Stimulated activated CD8-positive, alpha-beta memory T cell treated with anti-CD3 and anti-CD28 coated beads, Interleukin-12 subunit alpha, Interleukin-12 subunit beta, amount 100 ng/mL, for 24 hours (primary cell): ENCODE results near the gene DAPK1.
"Not testable (repeated sequence)": the region's sequence is repeated elsewhere in the genome, so short reads cannot be mapped to it uniquely, and the experiment has no call there.

ENCODE experiments used
- DNase-seq: peaks from one replicate; pipeline ENCODE4 v3.0.0-alpha.2; 2020; ENCODE audit errors: extremely low read depth

Gene DAPK1

DNA sequence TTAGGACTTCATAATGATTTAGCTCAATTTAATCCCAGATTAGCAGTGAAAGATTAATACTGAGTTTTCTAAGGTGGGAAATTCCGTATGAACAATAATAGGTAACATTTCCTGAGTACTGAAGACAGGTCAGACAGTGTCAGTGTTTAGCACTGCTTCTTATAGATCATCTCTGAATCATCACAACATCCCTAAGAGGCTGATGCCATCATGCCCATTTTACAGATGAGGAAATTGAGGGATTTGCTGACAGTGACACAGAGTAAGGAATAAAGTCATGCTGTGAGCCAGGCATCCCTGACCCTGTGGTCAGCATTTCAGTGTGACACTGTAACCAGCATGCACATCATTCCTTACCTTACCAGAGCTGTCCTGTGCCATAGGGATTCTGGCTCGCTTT is 44.5 kb downstream of the DAPK1 start:
- DNase-seq = no peak

DNA sequence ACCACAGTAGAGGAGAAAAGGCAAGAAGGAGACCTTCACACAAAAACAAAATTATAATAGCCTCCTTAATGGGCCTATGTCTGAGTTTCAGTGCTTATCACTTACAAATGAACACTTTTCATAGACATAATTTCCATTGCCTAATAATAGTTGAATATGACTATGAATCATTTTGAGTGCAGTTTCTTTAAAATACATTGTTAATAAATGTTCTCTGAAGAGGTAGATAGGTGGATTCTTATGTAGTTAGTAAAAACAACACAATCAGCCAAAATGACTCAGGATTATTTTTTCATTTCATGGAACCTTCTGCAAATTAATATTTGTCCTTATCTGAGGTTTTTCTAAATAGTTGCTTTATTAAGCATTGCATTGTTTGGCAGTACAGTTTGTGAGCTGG is 45.6 kb downstream of the DAPK1 start:
- DNase-seq = no peak

DNA sequence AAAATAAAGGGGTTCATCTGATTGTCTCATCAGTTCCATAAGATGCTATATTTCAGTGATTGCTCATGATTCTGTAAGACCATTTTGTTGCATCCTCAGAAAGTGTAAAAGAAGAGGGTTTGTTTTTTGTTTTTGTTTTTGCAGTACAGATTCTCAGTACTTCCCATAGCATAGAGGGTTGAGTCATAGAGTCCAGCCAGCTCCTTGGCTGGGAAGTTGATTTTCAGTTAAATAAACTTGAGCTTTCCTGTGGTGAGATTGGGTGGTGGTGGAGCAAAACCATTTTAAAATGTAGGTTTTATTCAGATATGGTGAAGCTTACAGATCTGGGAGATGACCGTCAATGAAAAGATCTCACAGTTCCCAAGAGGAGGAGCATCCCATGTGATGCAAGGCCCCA is 48.2 kb downstream of the DAPK1 start:
- no peak for DNase-seq

DNA sequence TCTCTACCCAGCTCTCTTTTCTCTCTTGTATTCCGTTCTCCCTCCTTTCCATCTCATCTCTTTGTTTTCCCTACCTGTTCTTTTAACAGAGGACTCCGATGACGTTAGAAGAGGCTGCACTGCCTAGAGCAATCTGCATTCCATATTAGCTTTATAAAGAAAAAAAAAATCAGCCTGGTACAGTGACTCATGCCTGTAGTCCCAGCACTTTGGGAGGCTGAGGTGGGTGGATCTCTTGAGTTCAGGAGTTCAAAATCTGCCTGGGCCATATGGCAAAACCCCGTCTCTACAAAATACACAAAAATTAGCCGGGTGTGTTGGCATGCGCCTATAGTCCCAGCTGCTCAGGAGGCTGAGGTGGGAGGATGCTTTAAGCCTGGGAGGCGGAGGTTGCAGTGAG is 49.0 kb downstream of the DAPK1 start:
- no peak for DNase-seq

DNA sequence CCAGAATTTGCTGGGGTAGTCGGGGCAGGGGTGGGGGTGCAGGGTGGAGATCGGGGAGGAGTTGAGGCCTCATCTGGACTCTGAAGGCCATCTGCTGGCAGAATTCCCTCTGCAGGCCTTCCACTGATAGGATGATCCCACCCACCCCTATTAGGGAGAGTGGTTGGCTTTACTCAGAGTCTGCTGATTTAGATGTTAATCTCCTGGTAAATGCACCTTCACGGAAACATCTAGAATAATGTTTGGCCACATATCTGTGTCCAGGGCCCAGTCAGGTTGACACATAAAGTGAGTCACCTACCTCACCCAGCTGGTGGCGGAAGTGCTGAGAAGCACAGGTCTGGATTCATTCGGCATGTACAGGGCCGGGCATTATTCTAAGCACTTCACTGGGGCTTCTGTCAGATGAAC is 50.0 kb downstream of the DAPK1 start:
- no peak for DNase-seq

DNA sequence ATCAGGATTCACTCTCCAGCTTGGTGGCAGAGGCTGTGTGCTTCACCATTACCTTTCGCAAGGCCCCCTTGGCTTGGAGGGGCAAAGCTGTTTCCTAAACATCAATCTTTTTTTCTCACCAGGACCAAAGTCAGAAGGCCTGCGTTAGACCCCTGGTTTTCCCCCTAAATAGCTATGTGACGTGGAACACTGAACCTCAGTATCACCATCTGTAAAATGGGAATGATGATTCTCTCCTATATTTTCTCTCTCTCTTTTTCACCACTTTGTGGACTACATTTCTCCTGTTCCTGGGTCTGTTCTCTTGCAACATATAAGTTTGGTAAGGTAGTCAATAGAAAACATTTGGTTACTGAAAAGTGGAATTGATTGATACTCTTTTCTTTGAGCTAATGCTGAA is 50.5 kb downstream of the DAPK1 start:
- DNase-seq = no peak

DNA sequence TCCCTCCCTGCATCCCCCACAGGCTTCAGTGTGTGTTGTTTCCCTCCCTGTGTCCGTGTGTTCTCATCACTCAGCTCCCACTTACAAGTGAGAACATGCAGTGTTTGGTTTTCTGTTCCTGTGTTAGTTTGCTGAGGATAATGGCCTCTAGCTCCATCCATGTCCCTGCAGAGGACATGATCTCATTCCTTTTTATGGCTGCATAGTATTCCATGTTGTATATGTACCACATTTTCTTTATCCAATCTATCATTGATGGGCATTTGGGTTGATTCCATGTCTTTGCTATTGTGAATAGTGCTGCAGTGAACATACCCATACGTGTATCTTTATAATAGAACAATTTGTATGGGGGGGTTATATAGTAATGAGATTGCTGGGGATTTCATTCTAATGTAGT is 51.4 kb downstream of the DAPK1 start:
- DNase-seq = not testable (repeated sequence)

DNA sequence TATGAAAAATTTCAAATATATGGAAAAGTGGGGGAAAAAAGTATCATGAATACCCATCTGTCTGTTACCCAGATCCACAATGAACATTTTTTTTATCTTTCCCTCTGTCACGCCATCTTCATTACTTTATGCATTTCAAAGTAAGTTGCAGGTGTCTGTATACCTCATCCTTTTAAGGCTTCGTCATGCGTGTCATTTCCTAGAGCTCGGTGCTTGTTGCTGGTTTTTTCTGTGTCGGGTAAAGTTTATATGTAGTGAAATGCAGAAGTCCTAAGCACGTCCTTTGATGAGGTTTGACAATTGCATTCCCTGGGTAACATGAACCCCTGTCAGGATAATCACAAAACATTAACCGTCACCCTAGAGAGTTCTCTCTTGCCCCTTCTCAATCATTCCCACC is 52.1 kb downstream of the DAPK1 start:
- no peak for DNase-seq

DNA sequence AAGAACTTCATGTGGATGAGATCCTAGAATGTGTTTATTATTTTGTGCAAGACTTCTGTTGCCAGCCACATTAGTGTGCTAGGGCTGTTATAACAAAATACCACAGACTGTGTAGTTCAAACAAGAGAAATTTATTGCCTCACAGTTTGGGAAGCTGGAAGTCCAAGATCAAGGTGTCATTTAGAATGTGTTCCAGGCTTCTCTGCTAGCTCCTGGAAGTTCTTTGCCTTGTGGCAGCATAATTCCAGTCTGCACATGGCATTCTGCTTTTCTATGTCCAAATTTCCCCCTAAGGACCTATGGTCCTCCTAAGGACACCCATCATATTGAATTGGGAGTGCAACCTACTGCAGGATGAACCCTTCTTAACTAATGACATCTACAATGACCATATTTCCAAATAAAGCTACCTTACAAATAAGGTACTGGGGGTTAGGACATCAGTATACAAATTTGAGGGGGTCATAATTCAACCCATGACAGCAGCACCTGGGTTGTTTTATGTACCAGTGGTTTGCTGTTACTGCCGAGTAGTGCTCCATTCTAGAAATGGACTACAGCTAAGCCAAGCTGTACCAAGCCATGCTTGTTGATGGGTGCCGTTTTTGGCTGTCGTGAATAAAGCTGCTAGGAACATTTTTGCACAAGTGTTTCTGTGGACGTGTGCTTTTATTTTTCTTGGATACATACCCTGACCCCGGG is 52.7 kb downstream of the DAPK1 start:
- no peak for DNase-seq

DNA sequence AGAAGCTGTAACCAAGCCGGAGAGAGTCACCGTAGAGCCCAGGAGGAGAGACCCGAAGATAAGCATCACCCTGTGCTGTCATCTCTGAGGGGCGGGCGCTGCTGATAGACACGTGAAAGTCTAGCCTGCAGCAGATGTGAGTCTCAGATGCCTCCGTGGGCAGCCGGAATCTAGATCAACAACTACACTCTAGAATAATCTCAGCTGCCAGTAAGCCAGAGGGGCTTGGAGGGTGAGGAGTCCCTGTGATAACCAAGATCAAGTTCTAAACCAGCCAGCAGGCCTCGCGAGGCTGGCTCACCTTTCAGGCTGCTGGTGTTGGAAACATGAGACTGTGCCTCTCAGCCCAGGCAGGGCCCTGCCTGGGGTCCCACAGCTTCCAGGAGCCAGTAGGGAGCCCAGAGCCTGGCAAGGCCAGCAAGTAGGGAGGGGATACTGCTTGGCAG is 54.1 kb downstream of the DAPK1 start:
- no peak for DNase-seq

DNA sequence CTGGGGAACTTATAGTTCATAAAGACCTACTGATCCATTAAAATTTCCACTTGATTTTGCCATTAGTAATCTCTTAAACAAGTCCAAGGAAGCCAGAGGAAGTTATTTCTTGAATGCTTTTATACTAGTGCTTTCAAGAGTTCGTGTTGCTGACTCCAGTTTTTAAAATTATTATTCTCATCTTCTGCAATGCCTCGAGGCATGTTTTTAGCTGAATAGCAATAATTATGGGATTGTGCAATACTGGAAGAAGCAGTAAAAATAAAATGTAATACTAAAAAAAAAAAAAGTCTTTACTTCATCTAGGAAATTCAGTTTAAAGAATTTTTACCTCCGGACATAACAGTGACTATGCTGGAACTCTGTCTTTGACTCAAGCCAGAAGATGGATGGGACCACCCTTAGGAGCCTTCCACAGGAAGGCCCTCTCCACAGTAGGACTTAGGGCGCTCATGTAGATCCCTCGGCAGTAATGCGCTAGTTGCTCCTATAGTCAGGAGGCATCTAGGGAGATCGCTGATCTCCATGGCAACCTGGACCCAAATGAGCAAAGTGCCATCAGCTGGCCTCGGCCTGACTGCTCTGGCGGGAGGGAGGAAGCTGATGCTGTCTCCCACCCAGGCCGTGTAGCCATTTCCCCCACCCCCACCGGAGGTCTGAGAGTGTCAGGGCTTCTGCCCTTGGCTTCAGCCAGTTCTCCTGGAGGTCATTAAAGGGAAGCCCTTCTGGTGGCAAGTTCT is 56.7 kb downstream of the DAPK1 start:
- DNase-seq = no peak

DNA sequence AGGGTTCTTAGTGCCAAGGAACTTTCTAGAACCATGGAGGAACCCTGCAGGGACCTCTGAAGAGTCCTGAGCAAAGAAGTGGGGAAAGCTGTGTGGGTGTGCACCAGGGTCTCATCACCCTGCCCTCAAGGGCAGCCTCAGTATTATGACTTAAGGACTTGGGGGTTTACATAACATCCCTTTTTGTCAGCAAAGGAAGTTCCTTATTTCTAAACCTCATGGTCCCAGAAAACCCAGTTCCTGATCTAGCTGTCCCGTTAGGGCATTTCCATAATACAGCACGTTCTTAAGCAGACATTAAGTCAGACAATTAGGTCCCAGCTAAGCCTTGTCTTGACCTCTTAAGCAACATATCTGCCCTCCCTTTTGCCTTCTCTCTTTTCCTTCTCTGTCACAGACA is 57.3 kb downstream of the DAPK1 start:
- no peak for DNase-seq

DNA sequence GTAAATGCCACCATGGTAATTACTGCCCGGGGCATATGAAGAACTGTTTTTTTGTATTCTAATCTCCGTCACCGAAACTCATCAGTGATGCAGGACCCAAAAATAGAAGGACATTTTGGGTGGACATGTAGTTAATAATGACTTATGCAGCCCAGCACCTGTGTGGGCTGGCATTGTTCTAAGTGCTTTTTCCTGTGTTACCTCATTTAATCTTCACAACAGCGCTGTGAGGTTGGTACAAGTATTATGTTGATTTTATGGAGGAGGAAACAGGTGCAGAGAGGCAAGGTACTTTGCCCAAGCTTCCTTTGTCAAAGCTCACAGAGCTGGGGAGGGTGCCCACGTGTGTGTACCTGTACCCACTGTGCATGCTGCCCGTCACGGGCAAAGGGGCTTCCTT is 58.4 kb downstream of the DAPK1 start:
- no peak for DNase-seq

DNA sequence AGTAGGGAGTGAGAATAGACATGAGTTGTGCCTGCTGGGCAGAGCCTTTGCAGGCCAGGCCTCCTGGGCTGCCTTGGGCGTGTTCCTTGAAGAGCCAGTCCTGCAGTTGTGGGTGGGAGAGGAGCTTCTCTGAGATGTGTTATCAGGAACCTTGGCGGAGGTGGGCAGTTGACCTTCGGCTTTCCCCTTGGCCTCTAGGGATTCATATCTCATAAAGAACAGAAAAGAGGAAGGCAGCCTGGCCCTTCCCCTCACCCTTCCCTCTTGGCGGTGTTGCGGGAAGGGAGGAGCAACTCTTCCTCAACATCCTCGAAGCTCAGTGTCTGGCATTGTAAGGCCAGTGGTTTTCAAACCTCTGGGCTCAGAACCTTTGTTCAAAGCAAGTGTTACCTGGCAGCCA is 59.2 kb downstream of the DAPK1 start:
- no peak for DNase-seq

DNA sequence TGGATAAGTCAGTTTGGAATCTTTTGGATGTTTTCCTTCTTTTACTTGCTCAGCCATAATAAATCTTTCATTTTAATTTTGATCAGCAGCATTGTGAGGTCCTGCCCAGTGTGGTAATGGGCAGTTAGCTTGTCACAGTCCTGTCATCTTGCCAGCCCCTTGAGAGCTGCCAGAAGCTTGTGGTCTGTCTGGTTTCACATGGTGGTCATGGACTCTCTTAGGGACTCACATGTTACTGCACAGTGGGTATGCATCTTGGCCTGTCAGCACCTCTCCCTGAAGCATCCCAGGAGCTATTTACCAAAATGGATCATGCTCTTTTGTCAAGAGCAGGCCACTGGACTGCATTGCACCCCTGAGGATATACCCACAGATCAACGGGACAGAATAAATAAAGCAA is 60.3 kb downstream of the DAPK1 start:
- DNase-seq = no peak

DNA sequence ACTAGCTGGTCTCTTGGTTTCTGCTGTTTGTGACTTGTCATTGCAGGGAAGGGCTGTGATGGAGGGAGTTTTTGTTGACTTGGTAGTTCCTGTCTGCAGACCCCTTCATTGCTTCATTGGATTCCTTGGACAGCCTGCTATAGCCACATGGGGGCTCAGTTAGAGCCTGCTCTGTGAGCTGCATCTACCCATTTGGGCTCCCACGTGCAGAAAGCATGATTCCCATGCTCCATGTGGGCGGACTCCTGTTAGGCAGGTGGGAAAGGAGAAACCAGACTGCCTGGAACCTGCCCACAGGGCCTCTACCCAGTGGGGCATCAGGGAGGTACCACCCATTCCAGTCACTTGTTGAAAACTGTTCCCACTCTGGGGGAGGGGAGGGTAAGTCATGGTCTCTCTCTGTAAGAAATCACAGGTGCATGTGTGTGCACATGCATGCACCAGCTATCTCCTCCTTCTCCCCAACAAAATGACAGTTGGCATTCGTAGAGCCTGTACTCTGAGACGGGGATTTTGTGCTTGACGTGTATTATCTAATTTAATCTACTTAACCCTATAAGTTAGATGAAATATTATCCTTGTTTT is 61.0 kb downstream of the DAPK1 start:
- DNase-seq = no peak

DNA sequence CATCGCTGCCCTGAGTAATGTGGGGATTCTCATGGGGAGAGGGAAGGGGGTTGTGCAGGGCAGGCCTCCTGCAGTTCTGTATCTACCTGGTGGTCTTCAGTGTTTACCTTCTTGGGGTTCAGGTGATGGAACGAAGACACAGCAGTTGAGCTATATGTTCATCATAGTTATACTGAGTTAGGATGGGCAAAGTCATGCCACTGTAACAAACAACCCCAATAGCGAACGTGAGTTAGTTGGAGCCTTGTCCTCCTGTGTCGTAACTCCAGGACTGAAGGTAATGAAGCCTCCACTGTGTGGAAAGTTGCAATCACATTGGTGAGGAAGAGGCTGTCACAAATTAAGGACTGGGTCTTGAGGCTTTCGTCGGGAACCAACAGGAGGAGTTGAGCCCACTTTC is 64.4 kb downstream of the DAPK1 start:
- DNase-seq = no peak

DNA sequence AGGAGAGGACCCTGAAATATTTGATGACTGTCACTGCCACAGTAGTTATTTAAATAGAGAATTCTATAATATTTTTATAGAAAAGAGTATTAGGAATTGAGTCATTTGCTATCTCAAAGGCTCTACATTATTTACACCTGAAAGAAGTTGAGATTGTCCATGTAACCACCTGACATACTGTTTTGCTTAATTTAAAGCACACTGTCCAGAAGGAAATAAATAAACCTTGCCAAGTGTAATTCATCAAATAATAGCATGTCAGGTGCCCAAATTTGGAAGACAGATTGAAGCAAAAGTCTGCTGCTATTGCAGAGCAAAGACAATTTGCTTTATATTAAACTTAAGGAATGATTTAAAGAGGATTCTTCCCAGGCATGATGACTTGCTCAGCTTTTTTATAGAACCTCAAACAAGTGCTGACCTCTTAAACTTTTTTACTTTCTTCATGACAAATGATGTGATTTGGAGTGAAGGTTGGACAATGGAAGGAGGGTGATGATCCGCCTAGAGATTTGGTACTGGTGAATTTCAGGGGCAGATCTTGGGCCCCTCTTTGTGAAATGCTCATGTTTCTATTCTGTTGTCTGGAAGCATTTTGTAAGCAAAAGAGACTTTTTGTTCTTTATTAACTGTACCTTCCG is 65.0 kb downstream of the DAPK1 start:
- no peak for DNase-seq

DNA sequence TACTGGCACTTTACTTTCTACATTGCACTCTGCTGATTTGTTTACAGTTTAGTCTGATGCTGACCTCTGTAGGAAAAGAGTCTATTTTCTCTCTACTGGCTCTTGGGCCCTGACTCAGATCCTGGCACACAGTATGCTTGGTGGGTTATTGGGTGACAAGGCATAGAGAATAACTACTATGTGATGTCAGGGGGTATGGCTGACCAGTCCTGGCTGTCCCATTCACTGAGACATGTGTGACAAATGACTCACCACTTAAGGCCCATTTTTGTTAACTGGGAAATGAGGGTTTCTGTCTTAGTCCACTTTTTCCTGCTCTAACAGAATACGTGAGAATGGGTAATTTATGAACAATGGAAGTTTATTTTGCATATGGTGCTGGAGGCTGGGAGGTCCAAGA is 66.4 kb downstream of the DAPK1 start:
- no peak for DNase-seq

DNA sequence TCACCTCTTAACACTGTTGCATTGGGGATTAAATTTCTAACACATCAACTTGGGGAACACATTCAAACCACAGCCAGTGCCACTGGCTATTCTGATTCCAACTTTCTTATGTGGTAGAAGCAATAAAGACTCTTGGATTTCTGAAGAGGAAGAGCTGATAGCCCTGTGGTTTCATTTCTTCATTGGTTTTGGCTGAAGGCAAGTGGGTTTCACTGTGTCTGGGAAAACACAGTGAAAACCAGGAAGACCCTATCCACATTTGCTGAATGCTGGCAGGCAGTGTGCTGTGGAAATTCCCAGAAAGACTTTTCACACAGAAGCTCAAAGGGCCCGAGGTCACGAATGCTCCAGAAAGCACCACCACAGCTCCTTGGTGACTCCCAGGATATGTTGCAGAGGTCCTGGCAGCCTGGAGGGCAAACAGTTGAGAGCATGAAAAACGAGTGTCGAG is 67.1 kb downstream of the DAPK1 start:
- no peak for DNase-seq

DNA sequence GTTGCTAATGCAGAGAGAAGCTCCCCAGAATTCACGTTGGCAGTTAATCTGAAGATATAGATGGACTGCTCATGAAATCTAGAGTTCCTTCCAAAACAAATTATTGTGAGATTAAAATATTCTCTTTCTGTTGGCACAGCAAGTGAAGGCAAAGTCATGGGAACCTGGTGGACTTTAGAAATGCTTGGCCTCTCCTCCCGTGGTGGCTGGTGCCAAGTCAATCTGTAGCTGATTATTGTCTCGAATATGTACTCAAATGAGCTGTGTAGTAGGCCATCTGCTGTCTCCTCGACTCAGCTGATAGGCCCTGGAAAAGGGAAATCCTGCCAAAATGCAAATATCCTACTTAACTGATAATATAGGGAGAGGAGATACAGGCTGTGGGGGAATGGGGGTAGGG is 69.3 kb downstream of the DAPK1 start:
- no peak for DNase-seq

DNA sequence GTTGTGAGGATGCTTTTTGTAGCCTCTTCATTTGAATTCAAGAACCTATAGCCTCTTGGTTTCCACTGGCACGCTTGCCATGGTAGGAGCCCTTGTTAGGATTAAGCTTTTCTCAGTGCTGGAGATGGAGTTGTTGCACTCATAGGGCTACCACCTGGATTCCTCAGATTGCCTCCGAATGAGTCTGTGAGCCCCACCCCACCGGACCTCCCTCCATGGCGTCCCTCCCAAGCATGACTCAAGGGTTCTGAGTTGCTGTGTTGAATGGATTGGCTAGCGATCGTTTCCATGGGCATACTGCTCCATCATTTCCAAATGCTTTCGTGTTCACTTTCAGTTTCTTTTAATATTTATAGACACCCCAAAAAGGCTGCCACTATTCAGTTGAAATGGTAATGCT is 69.9 kb downstream of the DAPK1 start:
- no peak for DNase-seq

DNA sequence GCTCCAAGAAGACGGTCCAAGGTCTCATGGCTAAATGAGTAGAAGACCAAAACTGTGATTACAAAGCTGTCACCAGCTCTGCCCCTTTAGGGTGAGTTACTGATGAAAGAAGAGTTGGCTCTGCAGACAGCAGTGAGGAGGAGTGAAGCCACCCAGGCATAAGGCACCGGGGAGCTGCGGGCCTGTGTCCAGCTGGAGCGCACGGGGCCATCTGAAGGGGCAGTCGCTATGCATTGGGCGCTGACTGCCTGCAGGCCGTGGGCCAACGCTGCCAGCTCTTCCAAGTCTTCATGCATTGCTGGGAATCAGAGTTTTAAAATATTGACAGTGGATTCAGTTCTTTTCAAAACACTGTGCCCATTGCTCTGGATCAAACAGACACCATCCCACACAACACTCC is 70.3 kb downstream of the DAPK1 start:
- no peak for DNase-seq
